KG1 (cell line): Measurements from ENCODE around the gene FAU.

Experiments used
- DNase-seq: peaks from one replicate; lab custom pipeline; 2025; lab: John Stamatoyannopoulos, UW

FAU gene

DNA sequence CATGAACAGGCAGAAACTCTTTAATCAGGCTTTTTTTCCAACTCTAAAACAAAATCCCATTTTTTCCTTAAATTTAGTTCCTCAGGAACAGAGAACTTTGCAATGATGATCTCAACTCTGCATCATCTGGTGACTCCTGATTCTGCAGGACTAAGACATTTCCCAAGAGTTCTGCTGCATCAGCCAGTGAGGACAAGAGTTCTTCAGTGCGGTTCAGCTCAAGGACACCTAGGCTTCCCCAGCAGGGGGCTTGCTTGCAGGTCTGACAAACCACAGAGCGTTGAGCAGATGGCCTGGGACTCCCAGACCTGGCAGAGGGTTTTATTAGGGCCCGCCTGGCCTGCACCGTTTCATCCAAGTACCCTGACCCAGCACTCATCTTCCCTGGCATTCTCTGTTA lies 44.5 kb downstream of the FAU start:
- no peak for DNase-seq

DNA sequence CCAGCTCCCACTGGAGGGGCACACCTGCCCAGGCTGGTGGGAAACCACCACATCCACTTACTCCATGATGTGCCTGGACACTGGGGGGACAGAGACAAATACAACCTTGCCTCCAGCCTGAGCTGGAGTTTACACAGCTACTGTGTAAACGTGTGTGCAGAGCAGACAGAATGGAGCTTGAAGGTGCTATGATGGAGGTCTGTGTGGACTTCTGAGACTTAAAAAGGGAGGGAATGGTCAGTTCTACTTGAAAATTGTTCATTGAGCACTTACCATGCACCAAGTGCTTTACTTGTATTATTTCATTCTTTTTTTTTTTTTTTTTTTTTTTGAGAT lies 49.3 kb downstream of the FAU start:
- no peak for DNase-seq

DNA sequence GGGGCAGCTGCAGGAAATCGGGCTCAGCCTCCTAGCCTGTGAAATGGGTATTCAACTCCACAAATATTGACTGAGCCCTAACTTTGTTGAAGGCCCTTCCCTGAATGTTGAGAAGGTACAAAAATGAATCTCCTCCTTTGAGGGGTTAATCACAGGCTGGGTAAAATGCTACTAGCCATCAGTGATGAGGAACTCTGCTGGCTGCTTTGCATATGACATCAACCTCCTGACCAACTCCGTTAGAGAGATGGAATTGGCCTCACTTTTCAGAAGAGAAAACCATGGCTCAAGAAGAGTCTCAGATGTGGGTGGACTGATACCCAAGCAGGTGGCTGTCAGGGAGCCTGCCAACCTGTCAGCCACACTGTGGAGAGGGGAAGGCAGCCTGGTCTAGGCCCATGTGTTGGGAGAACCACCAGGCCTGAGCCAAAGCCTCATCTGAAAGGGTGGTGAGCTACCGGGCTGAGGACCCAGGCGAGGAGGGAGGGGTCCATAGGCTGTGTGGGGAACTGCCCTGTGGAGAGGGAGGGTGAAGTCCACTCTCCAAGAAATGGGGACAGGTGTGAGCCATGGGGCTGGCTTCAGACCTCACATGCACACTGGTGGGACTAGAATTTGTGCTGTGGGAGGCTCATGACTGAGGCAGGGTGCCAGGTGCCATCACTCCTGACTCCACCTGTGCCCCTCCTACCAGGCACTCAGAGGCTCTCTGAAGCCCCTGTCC lies 49.9 kb downstream of the FAU start:
- no peak for DNase-seq
